Retinal pigment epithelial cell (primary cell): Measurements from ENCODE around the gene BOD1L2.

Experiments
- DNase-seq: peaks from one replicate; pipeline ENCODE4 v3.0.0-alpha.2; 2010; ENCODE audit warnings: low read depth
- H3K4me3 ChIP-seq: 2 replicates; pipeline ENCODE4 v1.5.1; 2011; ENCODE audit warnings: mild to moderate bottlenecking, low read length, control low read depth, moderate library complexity
- CTCF ChIP-seq: conservative IDR thresholded peaks from 2 replicates; pipeline ENCODE4 v1.5.1; 2011; ENCODE audit warnings: low read depth, low read length, control low read depth, inconsistent platforms

The BOD1L2 gene

GRCh38 chr18:57150081-57150480 lies 3.2 kb downstream of the BOD1L2 start:
- no peak for DNase-seq
- TF ChIP-seq CTCF = no peak
- no peak overlapping the region for H3K4me3 ChIP-seq

GRCh38 chr18:57150828-57151227 lies 3.9 kb downstream of the BOD1L2 start:
- TF ChIP-seq CTCF = no peak
- no peak overlapping the region for H3K4me3 ChIP-seq
- no peak for DNase-seq

GRCh38 chr18:57154191-57154830 lies 7.4 kb downstream of the BOD1L2 start:
- TF ChIP-seq CTCF = no peak
- H3K4me3 ChIP-seq = no peak overlapping the region
- no peak for DNase-seq

GRCh38 chr18:57164401-57164800 lies 17.5 kb downstream of the BOD1L2 start:
- TF ChIP-seq CTCF = no peak
- DNase-seq = no peak

GRCh38 chr18:57167617-57168308 lies 20.9 kb downstream of the BOD1L2 start:
- H3K4me3 ChIP-seq = no peak overlapping the region
- TF ChIP-seq CTCF = no peak
- DNase-seq = no peak

More at GRCh38 chr18:57164401-57164800, 17.5 kb downstream of the BOD1L2 start:
- H3K4me3 ChIP-seq = no peak overlapping the region

- H3K4me3 ChIP-seq = no peak overlapping the region
- no peak for TF ChIP-seq CTCF
- no peak for DNase-seq
Observed at GRCh38 chr18:57171026-57171425, 24.1 kb downstream of the BOD1L2 start.

GRCh38 chr18:57175532-57175931 lies 28.6 kb downstream of the BOD1L2 start:
- DNase-seq = no peak
- no peak overlapping the region for H3K4me3 ChIP-seq
- no peak for TF ChIP-seq CTCF
